K562 (cell line): Measurements from ENCODE around the gene PRPF6. TPM values are rescaled to one million over a fixed set of nuclear protein-coding genes. Genes with fewer than 3 reads are reported as not detected.

Experiments used
- ATAC-seq: fragments of 200-7000 bp; cut with Tn5 transposase; 3 replicates; pipeline ENCODE4 v1.9.1; 2020; ENCODE audit warnings: moderate library complexity
- BruUV-seq: library from RNA; stranded (reverse); fragments of 400-500 nt; replicated peaks from 2 replicates; lab custom pipeline; 2021; lab: Mats Ljungman, UMichigan
- CTCF ChIA-PET: fragments of 300-600 bp; formaldehyde crosslinking; extraction: SDS; loops from one replicate; lab custom pipeline; 2021; ENCODE audit warnings: low intra/inter-chr PET ratio; lab: Yijun Ruan, JAX
- POLR2A ChIA-PET: fragments of 300-600, 350-650 bp; sonication (Branson Sonifier 250); formaldehyde crosslinking; extraction: SDS; loops from one replicate; lab custom pipeline; 2021; ENCODE audit warnings: antibody characterized with exemption, inconsistent platforms; lab: Yijun Ruan, JAX
- DNase-seq, 4 experiments: peaks; one replicate each; pipeline versions ENCODE4 v3.0.0 to v3.0.0-alpha.2; 2011 to 2018; ENCODE audit warnings: low spot score in 3 of 4, mixed read lengths in 3 of 4; ENCODE audit errors: extremely low read depth in 1 of 4
- FAIRE-seq: peaks from 2 replicates; lab custom pipeline; 2011; peaks lifted over from hg19 to GRCh38; lab: Jason Lieb, UNC
- H2AFZ ChIP-seq: 2 replicates; pipeline ENCODE4 v1.6.0; 2011; ENCODE audit warnings: low read depth, low read length, control low read depth, inconsistent platforms
- H3K27ac ChIP-seq: fragments of 200-600 bp; 3 replicates; pipeline ENCODE4 v1.8.0; 2011; ENCODE audit warnings: low read depth, mild to moderate bottlenecking, control low read depth, inconsistent platforms, low read length, moderate library complexity, mixed read lengths; ENCODE audit errors: extremely low read depth
- H3K27me3 ChIP-seq, 2 experiments: fragments of 300-600 bp in 1 of 2; 2 replicates in 1 of 2; 3 replicates in 1 of 2; pipeline versions ENCODE4 v1.6.0 to v1.8.0; 2011; ENCODE audit warnings: inconsistent platforms in 2 of 2, low read length in 2 of 2, mild to moderate bottlenecking in 1 of 2, mixed read lengths in 1 of 2, moderate library complexity in 1 of 2; ENCODE audit not compliant: control insufficient read depth in 2 of 2, insufficient read depth in 2 of 2
- H3K36me3 ChIP-seq: fragments of 300-600 bp; 3 replicates; pipeline ENCODE4 v1.8.0; 2011; ENCODE audit warnings: mild to moderate bottlenecking, low read length, inconsistent platforms; ENCODE audit not compliant: control insufficient read depth, insufficient read depth
- H3K4me1 ChIP-seq, 2 experiments: fragments of 200-600 bp in 1 of 2; replicated peaks in 1 of 2; 2 replicates in 1 of 2; 3 replicates in 1 of 2; pipeline versions ENCODE4 v1.5.1 to v1.8.0; 2011; ENCODE audit warnings: inconsistent platforms in 2 of 2, low read length in 2 of 2, mild to moderate bottlenecking in 1 of 2, mixed read lengths in 1 of 2, moderate library complexity in 1 of 2; ENCODE audit not compliant: control insufficient read depth in 2 of 2, insufficient read depth in 2 of 2
- H3K4me2 ChIP-seq: 2 replicates; pipeline ENCODE4 v1.6.1; 2011; ENCODE audit warnings: low read length, control low read depth, inconsistent platforms, mixed read lengths; ENCODE audit not compliant: insufficient read depth
- H3K4me3 ChIP-seq: fragments of 200-600 bp; sonication (generic), shearing (Covaris generic); 2 replicates; pipeline ENCODE4 v1.5.1; 2016; ENCODE audit warnings: control low read depth, inconsistent platforms
- H3K79me2 ChIP-seq: fragments of 200-600 bp; 3 replicates; pipeline ENCODE4 v1.8.0; 2011; ENCODE audit warnings: low read length, inconsistent platforms; ENCODE audit not compliant: control insufficient read depth, insufficient read depth
- H3K9ac ChIP-seq, 2 experiments: 2 replicates each; pipeline versions ENCODE4 v1.6.0 to v1.6.1; 2011; ENCODE audit warnings: low read depth in 2 of 2, low read length in 2 of 2, control low read depth in 1 of 2, inconsistent platforms in 1 of 2, mild to moderate bottlenecking in 1 of 2, mixed read lengths in 1 of 2; ENCODE audit not compliant: insufficient read depth in 1 of 2
- H3K9me1 ChIP-seq: one replicate; pipeline ENCODE4 v1.6.0; 2011; ENCODE audit warnings: inconsistent platforms, mild to moderate bottlenecking, low read length, moderate library complexity; ENCODE audit not compliant: control insufficient read depth, insufficient read depth
- H3K9me3 ChIP-seq: replicated peaks from 2 replicates; pipeline ENCODE4 v1.5.1; 2011; ENCODE audit warnings: low read depth, low read length, inconsistent platforms; ENCODE audit not compliant: control insufficient read depth, insufficient read depth
- H4K20me1 ChIP-seq: replicated peaks from 2 replicates; pipeline ENCODE4 v1.6.1; 2011; ENCODE audit warnings: low read length, inconsistent platforms, mixed read lengths; ENCODE audit not compliant: control insufficient read depth, insufficient read depth
- CCAR2 ChIP-seq: fragments of 200-400 bp; formaldehyde crosslinking; IDR thresholded peaks from 2 replicates; pipeline ENCODE4 v1.6.1; 2017; ENCODE audit warnings: mild to moderate bottlenecking, low read depth, low read length
- ELK3 ChIP-seq: fragments of 450-650 bp; formaldehyde crosslinking; IDR thresholded peaks from 2 replicates; pipeline ENCODE4 v1.4.0; 2020; ENCODE audit warnings: mild to moderate bottlenecking
- FOXP4 ChIP-seq: sonication (generic); formaldehyde crosslinking; IDR thresholded peaks from 2 replicates; pipeline ENCODE4 v1.8.0; 2022; ENCODE audit warnings: mild to moderate bottlenecking, missing genetic modification reagents, borderline replicate concordance
- HOMEZ ChIP-seq: fragments of 250-450 bp; sonication (Bioruptor Pico); IDR thresholded peaks from 2 replicates; pipeline ENCODE4 v1.4.0; 2020; ENCODE audit warnings: mild to moderate bottlenecking, moderate library complexity
- POLR2G ChIP-seq: fragments of 200-400 bp; formaldehyde crosslinking; IDR thresholded peaks from 2 replicates; pipeline ENCODE4 v1.6.1; 2017; ENCODE audit warnings: low read depth, mild to moderate bottlenecking, antibody characterized with exemption, low read length, moderate library complexity
- SRSF1 ChIP-seq: fragments of 200-400 bp; formaldehyde crosslinking; IDR thresholded peaks from 2 replicates; pipeline ENCODE4 v1.6.1; 2017; ENCODE audit warnings: mild to moderate bottlenecking, low read depth, low read length, moderate library complexity
- ZBTB5 ChIP-seq: fragments of 450-650 bp; IDR thresholded peaks from 2 replicates; pipeline ENCODE4 v1.6.1; 2017; ENCODE audit warnings: antibody characterized with exemption
- WGBS: fragments of 100-300 bp; shearing (Covaris generic); methylation state at CpG from one replicate; pipeline ENCODE4 v1.1.6; 2016; ENCODE audit warnings: low coverage, mixed read lengths; ENCODE audit not compliant: insufficient coverage; ENCODE audit errors: missing lambda C conversion rate; 5-methylcytosine and 5-hydroxymethylcytosine counted together
- in situ Hi-C: fragments of 300-500 bp; cut with MboI; formaldehyde crosslinking; loops from 4 replicates; pipeline ENCODE4 v1.15.0; 2018; ENCODE audit warnings: inconsistent platforms, mixed read lengths
- intact Hi-C: fragments of 100-400 bp; cut with micrococcal nuclease; formaldehyde crosslinking; loops from 2 replicates; pipeline ENCODE4 v1.14.2; 2022
- polyA plus RNA-seq, 8 experiments: library from polyadenylated mRNA; depleted of rRNA in 4 of 8; stranded (reverse) in 5 of 8; unstranded in 3 of 8; fragments of >200 nt; fragmentation: Nextera tagmentation in 2 of 8; fragmentation: Illumina TruSeq in 1 of 8; extraction: Ambion mirVana in 2 of 8; extraction: Trizol in 1 of 8; gene quantifications; 2 replicates each; pipeline versions ENCODE4 v1.2.1 to v1.2.3, GENCODE V29; 2011 to 2014; ENCODE audit warnings: inconsistent platforms in 1 of 8, missing spikeins in 1 of 8
- total RNA-seq, 7 experiments: library from RNA; depleted of rRNA in 6 of 7; stranded (reverse); fragments of >200 nt in 6 of 7; fragmentation: Illumina TruSeq in 2 of 7; extraction: Trizol in 2 of 7; gene quantifications; 2 replicates each; pipeline versions ENCODE4 v1.2.1 to v1.2.3, GENCODE V29; 2011 to 2021; ENCODE audit warnings: low replicate concordance in 1 of 7

Gene PRPF6
- total and polyA plus RNA-seq, 9 of the 15 experiments (the other 6 are each of a cell fraction or from before 2014, with no cell fraction given): 4.2 to 83.2 (median 59.9) TPM

GRCh38 chr20:63966944-63967322 lies 14.0 kb upstream of the PRPF6 start:
- no TSS peak for BruUV-seq
- DNase-seq (no peak), FAIRE-seq (no peak), ATAC-seq (no peak)
- peaks cover 10 to 51% of the 10 kb centered on the region in 2 experiments for H3K4me1 ChIP-seq
- POLR2A ChIA-PET: interaction anchor here (0.5 to 1.7 kb wide), 4 partner anchors 11 to 507 kb away, joined by 3 to 9 read pairs (median 4); partner anchors contain the start of genes PRPF6 and UCKL1
- H3K27ac ChIP-seq: no peak overlapping the region
- no peaks in the 10 kb centered on the region for H3K9me1 ChIP-seq
- CTCF ChIA-PET: no interaction called here
- H3K27me3 ChIP-seq: no peaks in the 10 kb centered on the region
- H3K79me2 ChIP-seq: peaks cover 21% of the 10 kb centered on the region
- H3K4me3 ChIP-seq: no peak overlapping the region
- no peaks in the 10 kb centered on the region for H3K9me3 ChIP-seq
- H3K36me3 ChIP-seq: peaks cover 54% of the 10 kb centered on the region; the same call in 2 of the 3 replicates
- WGBS: 93% methylated on average over 11 of the region's 13 CpGs
- intact Hi-C loops: no loop called here
- peak overlapping the region in 1 of 2 experiments; percentile 69; a peak in 1 of 4 replicates for H3K9ac ChIP-seq
- TF ChIP-seq ELK3 (CRISPR knock-in tag) (no peak), CCAR2 (no peak), SRSF1 (no peak), ZBTB5 (no peak), FOXP4 (CRISPR knock-in tag) (no peak), POLR2G (peak; percentile 25; the same call in 1 of the 2 replicates), HOMEZ (CRISPR knock-in tag) (no peak)
- no peak overlapping the region for H2AFZ ChIP-seq
- no peaks in the 10 kb centered on the region for H4K20me1 ChIP-seq
- in situ Hi-C loops: no loop called here
- H3K4me2 ChIP-seq: no peak overlapping the region
